ENCODE results near the gene ACOXL.

Gene ACOXL

DNA sequence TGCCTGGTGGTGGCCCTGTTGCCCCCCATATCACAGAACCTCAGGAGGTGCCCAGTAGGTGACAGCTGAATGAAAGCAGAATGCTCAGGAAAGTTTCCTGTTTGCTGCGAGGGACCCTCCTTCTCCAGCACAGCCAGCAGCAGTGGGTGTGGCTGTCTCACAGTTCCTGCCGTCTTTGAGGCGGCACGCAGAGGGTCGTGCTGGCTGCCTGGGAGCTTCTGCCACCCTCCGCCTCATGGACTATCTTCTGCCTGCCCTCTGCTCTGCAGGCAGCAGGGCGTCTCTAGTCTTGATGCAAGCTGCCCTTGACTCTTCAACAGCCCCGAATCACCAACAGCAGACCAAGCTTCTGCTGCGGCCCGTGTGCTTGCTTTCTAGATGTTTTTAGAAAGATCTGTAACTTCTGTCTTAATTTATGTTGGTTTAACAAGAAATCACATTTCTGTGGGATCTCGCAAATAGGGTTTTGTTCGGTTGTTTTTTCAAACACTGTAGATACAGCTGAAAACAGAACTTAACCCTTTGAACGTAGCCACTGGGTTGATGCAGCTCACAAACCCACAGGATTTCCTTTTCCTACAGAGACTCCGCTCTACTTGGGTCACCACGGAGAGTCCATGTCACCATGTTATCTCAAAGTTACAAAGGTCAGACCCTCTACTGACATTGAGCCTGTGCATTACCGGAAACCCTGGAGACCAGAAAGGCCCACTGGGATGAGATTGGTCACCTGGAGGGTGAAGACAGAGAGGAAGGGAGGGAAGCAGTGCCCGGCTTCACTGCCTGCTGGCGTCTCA, 144.9 kb downstream of the ACOXL start:
- no peak for DNase-seq

DNA sequence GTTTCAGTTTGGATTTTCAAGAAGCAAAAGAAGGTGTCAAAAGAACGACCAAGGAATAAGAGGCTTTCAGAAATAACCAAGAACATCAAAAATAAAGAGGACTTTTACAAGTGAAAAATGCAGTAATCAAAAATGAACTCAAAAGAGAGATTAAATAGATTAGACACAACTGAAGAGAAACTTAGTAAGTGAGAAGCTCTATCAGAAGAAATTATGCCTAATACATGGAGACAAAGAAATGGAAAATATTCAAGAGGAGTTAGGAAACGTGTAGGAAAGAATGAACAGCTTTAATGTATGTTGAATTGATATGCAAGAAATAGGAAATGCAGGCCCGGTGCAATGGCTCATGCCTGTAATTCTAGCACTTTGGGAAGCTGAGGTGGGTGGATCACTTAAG, 145.8 kb downstream of the ACOXL start:
- no peak for DNase-seq

DNA sequence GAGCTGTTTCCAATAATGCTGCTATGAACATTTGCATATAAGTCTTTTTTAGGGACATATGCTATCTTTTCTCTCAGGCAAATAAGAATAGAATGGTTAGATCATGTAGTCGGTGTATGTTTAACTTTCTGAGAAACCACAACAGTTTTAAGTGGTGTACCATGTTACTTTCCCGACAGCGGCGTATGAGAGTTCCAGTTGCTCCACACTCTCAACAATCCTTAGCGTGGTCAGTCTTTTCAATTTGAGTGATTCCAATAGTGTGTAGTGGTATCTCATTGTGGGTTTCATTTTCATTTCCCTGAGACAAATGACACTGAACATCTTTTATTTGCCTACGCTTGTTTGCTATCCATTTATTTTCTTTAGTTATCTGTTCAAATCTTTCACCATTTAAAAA, 149.5 kb downstream of the ACOXL start:
- no peak for DNase-seq

DNA sequence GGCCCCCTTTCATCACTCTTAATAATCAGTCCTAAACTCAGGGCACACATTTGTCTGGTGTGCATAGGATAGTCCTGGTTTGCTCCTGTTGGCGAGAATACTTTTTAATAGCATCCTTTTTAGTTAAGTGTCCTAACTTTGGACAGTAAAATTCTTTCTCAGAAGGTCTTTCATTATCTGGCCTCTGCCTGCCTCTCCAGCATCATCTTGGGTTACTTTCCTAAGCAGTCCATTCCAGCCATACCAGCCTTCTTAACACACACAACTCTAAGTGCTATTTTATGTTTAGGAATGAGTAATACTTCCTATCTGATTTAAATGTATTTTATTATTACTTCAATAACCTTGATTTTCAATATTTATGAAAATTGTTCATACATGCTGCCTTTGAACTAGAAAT, 151.0 kb downstream of the ACOXL start:
- no peak for DNase-seq

DNA sequence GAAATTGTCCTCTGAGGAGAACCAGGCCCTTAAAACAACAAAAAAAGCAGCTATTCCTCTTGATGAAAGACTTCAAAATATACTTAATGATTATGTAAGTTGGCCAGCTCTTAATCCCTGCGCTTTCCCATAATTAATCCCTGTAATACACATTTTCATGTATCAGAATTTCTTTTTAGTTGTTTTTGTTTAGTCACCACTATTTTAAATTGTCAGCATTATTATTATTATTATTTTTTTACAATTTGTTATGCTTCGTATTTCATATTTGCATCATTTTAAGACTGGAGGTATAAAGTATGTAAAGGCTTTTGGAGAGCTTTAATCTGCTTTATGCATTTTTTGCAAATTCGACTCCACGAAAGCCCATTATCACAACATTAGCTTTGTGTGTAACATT, 152.9 kb downstream of the ACOXL start:
- DNase-seq: no peak

DNA sequence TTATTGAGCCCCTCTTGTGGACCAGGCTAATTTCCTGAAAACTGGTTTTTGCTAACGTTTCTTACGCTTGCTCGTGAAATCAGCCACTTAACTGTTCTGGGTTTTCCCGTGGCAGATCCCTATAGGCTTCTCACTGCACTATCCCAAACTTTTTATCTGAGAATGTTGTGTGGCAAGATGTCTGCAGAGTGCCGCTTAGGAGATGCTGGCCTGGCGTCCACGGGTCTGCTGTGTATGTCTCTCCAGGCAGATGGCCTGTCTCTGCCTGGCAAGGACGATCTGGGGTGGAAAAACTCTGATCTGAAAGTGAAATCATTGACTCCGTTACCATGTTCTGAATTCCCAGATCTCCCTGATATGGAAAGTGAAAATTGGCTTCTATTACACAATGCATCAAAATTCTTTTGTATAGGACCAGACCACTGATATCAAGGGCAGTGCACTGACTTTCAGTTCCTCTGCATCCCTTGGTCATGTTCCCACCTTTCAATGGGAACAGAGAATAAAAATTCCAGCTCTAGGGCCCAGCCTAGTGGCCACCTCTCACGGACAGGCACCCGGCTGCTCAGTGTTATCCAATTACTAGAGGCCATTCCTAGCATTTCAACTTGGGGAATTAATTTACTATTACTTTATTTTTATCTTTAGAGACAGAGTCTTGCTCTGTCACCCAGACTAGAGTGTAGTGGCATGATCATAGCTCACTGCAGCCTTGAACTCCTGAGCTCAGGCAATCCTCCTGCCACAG, 154.6 kb downstream of the ACOXL start:
- DNase-seq: no peak

DNA sequence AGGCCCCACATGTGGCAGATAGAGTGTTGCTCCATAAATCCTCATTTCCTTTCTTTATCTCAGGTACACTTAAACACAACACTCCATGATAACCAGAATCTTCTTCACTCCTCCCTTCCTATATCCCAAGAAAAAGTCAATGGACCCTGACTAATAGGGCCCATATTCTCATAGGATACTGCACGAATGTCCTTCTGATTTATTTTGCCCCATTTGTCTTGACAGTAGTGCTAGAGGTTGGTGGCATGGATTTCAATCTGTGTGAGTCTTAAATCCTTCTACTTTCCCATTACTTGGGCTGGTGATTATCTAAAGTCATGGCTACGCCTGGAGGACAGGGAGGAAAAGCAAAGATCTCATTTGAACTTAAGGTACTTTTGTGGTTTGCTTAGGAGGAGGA, 156.0 kb downstream of the ACOXL start:
- no peak for DNase-seq

DNA sequence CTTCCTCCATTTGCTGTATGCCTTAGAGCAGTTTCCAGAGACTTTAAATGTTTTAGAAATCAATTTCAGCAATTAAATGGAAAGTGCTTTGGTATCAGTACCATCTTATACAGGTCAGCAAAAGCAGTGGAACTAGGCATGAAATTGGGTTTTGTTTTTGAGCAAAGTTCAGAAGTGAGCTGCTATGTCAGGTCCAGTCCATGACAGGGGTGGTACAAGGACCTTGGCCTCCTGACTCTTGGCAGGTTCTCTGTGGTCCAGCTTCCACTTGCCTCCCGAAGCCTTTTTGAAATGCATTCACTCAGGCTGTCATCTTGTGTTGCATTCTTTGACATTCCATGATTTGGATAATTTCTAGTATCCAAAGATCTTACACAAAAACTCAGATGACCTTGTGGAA, 159.3 kb downstream of the ACOXL start:
- no peak for DNase-seq

DNA sequence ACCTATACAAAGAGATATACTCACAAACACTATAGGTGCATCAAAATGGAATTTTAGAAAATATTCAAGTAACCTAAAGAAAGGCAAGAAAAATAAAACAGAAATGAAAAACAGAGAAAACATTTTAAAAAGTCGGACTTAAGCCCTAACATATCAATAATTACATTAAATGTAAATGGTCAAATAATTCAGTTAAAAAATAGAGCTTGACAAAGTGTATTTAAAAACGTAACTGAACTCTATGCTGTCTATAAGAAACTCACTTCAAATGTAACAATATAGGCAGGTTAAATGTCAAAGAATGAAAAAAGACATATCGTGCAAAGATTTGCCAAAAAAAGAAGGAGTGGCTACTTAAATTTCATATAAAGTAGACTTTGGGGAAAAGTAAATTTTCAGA, 163.9 kb downstream of the ACOXL start:
- DNase-seq: no peak

DNA sequence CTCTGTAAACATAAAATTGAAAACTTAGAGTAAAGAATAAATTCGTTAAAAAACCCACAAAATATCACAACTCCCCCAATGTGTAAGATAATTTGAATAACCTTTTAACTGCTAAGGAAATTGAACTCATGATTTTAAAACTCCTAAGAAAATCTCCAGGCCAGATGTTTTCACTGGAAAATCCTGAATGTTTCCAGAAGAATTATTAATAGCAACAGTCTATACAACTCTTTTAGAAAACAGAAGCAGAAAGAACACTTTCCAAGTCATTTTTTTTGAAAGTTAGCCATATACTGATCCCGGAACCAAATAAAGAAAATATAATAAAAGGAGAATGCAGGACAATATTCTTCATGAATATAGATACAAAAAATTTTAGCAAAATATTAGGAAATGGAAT, 165.6 kb downstream of the ACOXL start:
- no peak for DNase-seq

DNA sequence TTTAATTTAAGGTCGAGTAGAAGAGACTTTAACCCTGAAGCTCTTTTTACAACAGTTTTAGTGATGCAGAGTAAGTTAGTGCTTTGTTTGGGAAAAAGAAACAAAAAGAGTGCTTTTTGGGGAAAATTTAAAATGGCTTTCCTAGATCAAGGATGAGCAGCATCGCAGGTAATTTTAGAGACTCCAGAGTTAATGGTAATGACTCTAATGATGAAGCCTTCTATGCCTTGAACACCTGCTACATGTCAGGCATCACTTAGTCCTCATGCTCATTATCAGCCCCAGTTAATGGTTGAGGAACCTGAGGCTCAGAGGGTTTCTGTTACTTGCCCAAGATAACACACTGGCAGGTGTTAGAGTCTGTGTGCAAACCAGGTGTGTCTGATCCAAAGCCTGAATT, 167.8 kb downstream of the ACOXL start:
- no peak for DNase-seq

DNA sequence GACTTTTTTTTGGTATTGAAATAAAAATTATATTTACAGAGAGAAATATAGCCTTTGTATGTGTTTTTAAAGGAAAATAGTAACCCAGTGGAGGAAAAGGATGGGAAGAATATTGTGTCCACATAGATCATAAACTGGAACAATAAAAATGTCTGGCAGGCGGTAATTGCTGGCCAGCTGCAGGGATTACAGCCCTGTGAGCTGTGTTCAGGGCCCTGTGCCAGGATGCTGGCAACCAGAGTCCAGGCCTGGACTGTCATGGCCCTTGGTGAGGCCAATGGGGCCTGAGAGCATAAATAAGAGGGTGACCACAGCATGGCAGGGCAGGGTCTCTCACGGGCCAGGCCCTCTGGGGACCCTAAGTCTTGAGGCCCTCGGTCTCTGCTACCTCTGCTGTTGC, 171.2 kb downstream of the ACOXL start:
- no peak for DNase-seq

DNA sequence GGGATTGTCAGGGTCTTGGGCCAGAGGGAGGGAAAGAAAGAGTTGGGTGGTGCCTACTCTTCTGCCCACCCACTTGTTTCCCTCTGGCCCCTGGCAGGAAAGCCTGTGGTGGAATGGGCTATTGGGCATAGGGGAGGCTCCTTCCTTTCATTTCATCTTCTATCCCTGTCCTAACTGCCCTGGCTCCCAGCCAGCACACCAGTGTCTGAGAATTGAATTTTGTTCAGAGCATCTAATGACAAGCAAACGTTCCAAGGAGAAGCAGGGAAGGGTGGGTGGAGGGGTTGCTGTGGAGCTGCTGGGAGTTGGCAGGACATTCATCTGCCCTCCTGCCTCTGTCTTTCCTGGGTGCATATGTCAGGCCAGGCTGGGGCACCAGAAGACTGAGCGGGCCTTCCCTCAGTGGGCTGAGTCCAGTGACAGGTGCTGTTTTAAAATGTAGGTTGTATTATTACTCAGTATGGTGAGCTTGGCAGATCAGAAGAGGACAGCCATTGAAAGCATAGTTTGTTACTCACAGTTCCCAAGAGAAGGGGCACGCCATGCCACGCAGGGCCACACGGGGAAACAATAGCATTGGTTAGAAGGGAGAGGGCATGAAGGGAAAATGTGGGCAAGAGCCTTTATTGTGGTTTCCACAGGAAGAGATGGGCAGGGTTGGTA, 171.9 kb downstream of the ACOXL start:
- DNase-seq: no peak

DNA sequence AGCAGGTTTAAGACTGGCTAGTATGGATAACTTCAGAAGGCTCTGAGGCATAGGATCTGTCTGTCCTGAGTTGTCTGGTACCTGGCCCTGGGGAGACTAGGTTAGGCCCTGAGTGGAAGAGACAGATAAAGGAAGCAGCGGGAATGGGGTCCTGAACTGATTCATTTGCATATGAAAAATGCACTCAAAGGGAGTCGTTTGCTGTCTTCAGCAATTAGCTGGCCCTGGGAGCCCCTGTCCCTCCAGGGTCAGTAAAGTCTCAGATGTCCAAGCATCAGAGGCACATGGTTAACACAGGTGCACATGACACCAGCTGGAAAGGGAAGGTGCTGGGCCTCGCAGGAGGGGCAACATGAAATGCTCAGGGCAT, 172.4 kb downstream of the ACOXL start:
- no peak for DNase-seq

DNA sequence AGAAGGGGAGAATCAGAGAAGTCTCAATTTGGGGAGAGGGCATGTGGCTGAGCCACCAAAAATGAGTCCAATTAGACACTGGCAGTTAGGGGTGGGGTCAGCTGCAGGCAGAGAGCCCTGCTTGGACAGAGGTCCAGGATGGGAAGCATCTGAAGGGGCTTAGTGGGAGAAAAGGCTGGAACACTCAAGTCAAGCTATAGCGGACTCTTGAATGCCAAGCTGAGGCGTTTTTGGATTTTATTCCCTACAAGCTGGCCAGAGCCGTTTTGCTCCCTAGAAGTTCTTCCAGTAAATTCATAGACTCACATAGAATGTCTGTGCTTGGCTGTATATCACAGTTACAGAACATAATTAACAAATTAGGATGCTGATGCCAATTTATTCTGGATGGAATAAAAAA, 172.8 kb downstream of the ACOXL start:
- no peak for DNase-seq

DNA sequence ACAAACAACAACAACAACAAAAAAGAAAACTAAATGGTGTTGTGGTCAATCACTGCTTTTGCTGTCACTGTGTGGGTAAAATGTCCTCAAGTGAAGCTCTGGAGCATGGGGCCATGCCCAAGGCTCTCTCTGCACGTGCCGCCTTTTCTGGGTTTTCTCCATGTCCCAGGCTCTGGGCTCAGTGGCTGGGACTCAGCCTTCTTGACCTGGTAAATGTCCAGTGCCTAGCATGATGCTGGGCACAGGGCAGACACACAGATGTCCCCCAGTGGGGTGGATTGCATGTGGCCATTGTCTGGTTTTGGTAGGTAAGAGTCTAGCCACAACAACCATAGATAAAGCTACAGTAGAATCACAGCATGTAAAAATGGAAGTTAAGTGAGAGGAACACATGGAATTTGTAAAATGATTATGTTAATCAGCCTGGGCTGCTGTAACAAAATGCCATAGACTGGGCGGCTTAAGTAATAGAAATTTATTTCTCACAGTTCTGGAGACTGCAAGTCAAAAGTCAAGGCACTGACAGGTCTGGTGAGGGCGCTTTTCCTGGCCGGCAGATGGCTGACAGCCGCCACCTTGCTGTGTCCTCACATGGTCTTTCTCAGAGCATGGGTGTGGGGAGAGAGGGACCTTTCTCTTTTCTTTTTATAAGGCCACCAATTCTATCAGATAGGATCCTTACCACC, 174.4 kb downstream of the ACOXL start:
- no peak for DNase-seq

DNA sequence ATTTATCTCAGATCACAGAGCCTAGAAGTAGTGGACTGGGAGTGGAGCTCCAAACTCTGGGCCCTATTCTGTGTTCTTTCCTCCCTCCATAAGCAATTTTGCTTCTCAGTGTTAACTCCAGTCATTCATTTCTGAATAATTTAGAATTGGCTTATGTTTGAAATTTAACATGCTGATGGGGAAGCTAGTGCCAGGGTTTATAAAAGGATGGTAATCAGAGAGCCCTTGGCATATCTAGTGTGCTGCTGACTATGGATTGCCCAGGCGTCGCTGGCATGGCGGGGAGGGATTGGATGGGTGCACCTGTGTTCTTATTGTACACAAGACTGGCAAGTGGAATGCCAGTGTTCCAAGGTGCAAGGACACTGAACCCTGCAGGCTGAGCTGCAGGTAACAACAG, 177.1 kb downstream of the ACOXL start:
- no peak for DNase-seq

DNA sequence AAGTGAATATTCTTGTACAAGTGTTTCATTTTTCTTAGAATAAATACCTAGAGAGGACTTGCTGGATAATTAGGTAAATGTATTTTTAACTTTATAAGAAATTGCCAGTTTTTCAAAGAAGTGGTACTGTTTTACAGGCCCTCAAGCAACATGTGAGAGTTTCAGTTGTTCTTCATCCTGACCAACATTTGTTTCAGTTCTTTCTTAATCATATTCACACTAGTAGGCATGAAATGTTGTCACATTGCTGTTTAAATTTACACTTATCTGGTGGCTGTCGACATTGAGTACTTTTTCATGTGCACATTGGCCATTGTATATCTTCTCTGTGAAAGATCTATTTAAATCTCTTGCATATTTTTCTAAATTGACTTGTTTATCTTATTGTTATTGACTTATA, 178.1 kb downstream of the ACOXL start:
- no peak for DNase-seq

DNA sequence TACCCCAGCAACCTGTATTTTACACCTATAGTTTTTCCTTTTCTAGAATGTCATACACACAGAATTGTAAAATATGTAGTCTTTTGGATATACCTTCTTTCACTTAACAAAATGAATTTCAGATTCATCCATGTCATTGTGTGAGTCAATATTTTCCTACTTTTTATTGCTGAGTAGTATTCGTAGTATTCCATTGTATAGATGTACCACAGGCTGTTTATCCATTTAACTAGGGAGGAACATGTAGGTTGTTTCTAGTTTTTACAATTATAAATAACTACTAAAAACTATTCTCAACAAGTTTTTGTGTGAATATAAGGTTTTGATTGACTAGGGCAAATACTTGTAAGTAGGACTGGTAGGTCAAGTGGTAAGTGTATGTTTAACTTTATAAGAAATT, 187.4 kb downstream of the ACOXL start:
- no peak for DNase-seq

DNA sequence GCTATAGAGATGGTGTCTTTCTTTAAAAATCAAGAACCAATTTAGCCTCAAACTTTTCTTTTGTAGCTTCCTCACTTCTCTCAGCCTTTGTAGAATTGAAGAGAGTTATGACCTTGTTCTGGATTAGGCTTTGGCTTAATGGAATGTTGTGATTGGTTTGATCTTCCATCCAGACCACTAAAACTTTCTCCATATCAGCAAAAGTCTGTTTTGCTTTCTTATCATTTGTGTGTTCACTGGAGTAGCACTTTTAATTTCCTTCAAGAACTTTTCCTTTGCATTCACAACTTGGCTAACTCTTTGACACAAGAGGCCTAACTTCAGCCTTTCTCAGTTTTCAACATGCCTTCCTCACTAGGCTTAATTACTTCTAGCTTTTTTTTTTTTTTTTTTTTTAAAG, 193.1 kb downstream of the ACOXL start:
- DNase-seq: no peak

DNA sequence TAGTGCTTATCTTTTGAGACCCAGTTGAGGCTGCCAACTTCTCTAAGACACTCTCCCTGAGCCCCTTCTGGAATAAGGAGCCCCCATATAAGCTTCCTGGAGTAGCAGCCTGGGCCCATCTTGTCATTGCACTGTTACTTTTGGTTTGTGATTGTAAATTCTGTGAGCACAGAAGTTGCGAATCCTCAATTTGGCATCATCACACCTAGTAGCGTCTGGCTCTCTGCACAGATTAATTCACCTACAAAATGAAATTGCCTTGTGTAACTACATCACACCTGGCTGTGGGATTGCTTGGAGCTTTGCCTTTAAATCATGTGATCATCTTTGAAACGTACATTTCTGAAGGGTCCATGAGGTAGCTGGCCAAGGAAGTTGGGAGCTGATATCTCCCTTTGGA, 195.2 kb downstream of the ACOXL start:
- DNase-seq: no peak

DNA sequence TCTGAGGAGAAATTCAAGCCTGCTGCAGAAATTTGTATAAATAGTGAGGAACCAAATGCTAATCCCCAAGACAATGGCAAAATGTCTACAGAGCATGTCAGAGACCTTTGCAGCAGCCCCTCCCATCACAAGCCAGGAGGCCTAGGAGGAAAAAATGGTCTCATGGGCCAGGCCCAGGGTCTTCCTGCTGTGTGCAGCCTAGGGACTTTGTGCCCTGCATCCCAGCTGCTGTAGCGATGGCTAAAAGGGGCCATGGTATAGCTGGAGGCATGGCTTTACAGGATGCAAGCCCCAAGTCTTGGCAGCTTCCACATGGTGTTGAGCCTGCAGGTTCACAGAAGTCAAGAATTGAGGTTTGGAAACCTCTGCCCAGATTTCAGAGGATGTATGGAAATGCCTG, 197.2 kb downstream of the ACOXL start:
- DNase-seq: no peak

DNA sequence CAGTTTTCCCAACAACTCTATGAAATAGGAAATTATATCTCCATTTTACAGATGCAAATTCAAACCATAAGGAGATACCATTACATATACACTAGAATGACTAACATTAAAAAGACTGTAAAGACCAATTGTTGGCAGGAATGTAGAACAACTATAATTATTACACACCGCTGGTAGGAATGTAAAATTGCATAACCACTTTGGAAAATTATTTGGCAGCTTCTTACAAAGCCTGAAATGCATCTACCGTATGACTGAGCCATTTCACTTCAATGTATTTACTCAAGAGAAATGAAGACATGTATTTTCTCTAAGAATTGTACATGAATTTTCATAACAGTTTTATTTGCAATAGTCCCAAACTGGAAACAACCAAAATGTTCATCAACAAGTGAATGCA, 199.3 kb downstream of the ACOXL start:
- DNase-seq: no peak

DNA sequence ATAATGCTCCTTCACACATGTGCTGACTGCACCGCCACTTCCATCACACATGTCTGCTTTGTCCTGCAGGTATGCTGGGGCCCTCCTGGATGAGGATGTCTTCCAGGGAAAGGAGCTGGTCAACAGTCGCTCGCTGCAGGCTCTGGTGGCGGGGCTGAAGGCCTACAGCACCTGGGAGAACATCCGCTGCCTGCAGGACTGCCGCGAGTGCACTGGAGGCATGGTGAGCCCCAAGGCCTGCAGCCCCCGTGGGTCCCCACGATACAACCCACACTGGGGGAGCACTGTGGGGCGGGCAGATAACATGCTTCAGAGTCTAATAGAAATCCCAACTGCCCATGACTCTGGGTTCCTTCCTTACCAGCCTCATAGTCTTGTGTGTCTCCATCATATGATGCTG, 201.0 kb downstream of the ACOXL start:
- DNase-seq: no peak

Data from CD4-positive, alpha-beta T cell treated with Interleukin-1 beta for 1 hour (primary cell).